Measurements from ENCODE around the gene GOLGA6L26. TPM values are rescaled to one million over a fixed set of nuclear protein-coding genes. Genes with fewer than 3 reads are reported as not detected.
A peak's percentile ranks its signal among the peaks of the same experiment; 100 is the strongest.
"Not testable (repeated sequence)": the region's sequence is repeated elsewhere in the genome, so short reads cannot be mapped to it uniquely, and the experiment has no call there.

The GOLGA6L26 gene, protein sequence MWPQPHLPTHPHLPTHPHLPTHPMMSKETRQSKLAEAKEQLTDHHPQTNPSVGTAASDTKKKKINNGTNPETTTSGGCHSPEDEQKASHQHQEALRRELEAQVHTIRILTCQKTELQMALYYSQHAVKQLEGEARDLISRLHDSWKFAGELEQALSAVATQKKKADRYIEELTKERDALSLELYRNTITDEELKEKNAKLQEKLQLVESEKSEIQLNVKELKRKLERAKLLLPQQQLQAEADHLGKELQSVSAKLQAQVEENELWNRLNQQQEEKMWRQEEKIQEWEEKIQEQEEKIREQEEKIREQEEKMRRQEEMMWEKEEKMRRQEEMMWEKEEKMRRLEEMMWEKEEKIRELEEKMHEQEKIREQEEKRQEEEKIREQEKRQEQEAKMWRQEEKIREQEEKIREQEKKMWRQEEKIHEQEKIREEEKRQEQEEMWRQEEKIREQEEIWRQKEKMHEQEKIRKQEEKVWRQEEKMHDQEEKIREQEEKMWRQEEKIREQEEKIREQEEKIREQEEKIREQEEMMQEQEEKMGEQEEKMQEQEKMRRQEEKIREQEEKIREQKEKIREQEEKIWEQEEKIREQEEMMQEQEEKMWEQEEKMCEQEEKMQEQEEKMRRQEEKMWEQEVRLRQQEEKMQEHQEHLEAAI
- not detected for total RNA-seq

GRCh38 chr15:23334096-23334495, at the start of gene GOLGA6L26:
TSS of gene GOLGA6L26 (minus strand) at chr15:23334196. CDS start at chr15:23334135, 61 bp downstream.
- H3K36me3 ChIP-seq; DNase-seq; H3K9me3 ChIP-seq; H3K27me3 ChIP-seq; intact Hi-C loops (cut with DNase I); H3K4me1 ChIP-seq; H3K4me3 ChIP-seq (replicated peaks in 1 of 3); H3K27ac ChIP-seq: not testable (repeated sequence)
- no CpG with 5 or more reads among the region's 7 CpGs for WGBS, 2 donors

DNA sequence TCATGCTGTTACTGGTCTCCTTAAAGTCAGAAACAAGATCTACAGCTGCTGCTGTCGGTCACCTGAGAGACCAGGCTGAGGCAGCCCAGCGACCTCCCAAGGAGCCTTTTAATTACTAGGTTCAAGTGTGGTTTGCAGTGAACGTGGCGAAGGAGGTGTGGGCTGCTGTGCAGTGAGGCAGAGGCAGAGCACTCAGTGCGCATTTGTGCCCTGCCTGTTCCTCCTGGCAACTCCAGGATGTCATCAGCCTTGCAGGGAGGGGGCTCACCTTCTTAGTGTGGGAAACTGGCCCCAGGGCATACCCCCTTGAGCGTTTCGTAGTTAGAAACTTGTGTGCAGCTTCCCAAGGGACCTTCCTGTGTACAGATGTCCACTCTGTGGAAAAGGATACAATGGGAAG, 47.2 kb upstream of the GOLGA6L26 start:
- H3K9me3 ChIP-seq; intact Hi-C loops (cut with DNase I); H3K4me1 ChIP-seq; H3K27me3 ChIP-seq; H3K4me3 ChIP-seq (replicated peaks in 1 of 3); H3K27ac ChIP-seq; H3K36me3 ChIP-seq: not testable (repeated sequence)
- peak in 1 of 2 donors; percentile 19 for DNase-seq
- 33 to 43% methylated on average over 7 of the region's 7 CpGs for WGBS, 2 donors

GRCh38 chr15:23380700-23381099, 46.7 kb upstream of the GOLGA6L26 start:
- H3K4me3 ChIP-seq (replicated peaks in 1 of 3); H3K27ac ChIP-seq; H3K27me3 ChIP-seq; intact Hi-C loops (cut with DNase I); H3K36me3 ChIP-seq; DNase-seq; H3K9me3 ChIP-seq; H3K4me1 ChIP-seq: not testable (repeated sequence)
- 56 to 67% methylated on average over 4 of the region's 4 CpGs for WGBS, 2 donors

DNA sequence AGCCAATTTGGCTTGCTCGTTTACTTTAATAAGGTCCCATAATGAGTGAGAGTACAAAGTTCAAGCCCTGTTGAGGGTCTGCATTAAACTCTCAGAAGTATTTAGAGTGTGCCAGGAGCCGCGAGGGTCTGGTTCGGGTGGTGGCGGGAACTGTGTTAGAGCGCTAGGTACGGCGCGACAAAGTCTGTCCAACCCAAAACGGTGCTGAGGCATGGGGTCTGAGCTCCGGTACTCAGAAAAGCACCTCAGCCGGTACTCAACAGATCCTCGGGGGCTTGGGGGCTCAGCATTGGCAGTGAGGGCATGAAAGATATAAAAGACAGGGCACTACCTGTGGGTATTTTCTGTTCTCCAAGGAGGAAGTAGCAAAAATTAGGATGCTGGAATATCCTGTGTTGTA, 45.0 kb upstream of the GOLGA6L26 start:
- H3K27me3 ChIP-seq; intact Hi-C loops (cut with DNase I); H3K4me1 ChIP-seq; H3K9me3 ChIP-seq; H3K4me3 ChIP-seq (replicated peaks in 1 of 3); H3K36me3 ChIP-seq; DNase-seq; H3K27ac ChIP-seq: not testable (repeated sequence)
- 92% methylated on average over 13 of the region's 13 CpGs for WGBS, 2 donors

DNA sequence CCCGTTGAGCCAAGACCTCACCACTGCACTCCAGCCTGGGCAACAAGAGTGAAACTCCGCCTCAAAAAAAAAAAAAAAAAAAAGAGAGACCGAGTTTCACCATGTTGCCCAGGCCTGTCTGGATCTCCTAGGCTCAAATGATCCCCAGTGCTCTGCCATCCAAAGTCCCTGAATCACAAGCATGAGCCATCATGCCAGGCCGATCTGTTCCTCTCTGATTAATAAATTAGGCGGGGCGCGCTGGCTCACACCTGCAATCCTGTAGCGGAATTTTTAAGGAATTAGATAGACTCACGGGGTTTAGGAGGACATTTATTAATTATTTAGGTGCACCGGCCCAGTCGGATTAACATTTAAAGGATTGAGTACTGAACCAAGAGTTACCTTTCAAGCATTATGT, 40.2 kb upstream of the GOLGA6L26 start:
- H3K9me3 ChIP-seq; H3K27me3 ChIP-seq; intact Hi-C loops (cut with DNase I); H3K36me3 ChIP-seq; H3K4me3 ChIP-seq (replicated peaks in 1 of 3); H3K4me1 ChIP-seq; DNase-seq; H3K27ac ChIP-seq: not testable (repeated sequence)
- 90 to 91% methylated on average over 11 of the region's 11 CpGs for WGBS, 2 donors

- H3K36me3 ChIP-seq; H3K27me3 ChIP-seq; H3K9me3 ChIP-seq; H3K27ac ChIP-seq; H3K4me1 ChIP-seq; intact Hi-C loops (cut with DNase I); H3K4me3 ChIP-seq (replicated peaks in 1 of 3); DNase-seq: not testable (repeated sequence)
- WGBS, 2 donors = 95% methylated on average over 40 of the region's 40 CpGs
These were observed 39.0 kb upstream of the GOLGA6L26 start for GRCh38 chr15:23372891-23373600.

GRCh38 chr15:23372284-23372683, 38.3 kb upstream of the GOLGA6L26 start:
- Histone ChIP-seq H3K9me3 (no peaks in the 10 kb centered on the region), H3K36me3 (no peaks in the 10 kb centered on the region), H3K27me3 (no peaks in the 10 kb centered on the region), H3K4me1 (no peaks in the 10 kb centered on the region), H3K4me3 (replicated peaks in 1 of 3) (no peak overlapping the region), H3K27ac (no peak overlapping the region)
- TF ChIP-seq POLR2A (IDR thresholded peaks at IDR 0.05) = no peak
- TF ChIP-seq, protein P1, sequence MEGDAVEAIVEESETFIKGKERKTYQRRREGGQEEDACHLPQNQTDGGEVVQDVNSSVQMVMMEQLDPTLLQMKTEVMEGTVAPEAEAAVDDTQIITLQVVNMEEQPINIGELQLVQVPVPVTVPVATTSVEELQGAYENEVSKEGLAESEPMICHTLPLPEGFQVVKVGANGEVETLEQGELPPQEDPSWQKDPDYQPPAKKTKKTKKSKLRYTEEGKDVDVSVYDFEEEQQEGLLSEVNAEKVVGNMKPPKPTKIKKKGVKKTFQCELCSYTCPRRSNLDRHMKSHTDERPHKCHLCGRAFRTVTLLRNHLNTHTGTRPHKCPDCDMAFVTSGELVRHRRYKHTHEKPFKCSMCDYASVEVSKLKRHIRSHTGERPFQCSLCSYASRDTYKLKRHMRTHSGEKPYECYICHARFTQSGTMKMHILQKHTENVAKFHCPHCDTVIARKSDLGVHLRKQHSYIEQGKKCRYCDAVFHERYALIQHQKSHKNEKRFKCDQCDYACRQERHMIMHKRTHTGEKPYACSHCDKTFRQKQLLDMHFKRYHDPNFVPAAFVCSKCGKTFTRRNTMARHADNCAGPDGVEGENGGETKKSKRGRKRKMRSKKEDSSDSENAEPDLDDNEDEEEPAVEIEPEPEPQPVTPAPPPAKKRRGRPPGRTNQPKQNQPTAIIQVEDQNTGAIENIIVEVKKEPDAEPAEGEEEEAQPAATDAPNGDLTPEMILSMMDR (IDR thresholded peaks at IDR 0.05) = no peak
- 86 to 91% methylated on average over 15 of the region's 15 CpGs for WGBS, 2 donors
- intact Hi-C loops (cut with DNase I) = no loop called here
- DNase-seq = no peak

DNA sequence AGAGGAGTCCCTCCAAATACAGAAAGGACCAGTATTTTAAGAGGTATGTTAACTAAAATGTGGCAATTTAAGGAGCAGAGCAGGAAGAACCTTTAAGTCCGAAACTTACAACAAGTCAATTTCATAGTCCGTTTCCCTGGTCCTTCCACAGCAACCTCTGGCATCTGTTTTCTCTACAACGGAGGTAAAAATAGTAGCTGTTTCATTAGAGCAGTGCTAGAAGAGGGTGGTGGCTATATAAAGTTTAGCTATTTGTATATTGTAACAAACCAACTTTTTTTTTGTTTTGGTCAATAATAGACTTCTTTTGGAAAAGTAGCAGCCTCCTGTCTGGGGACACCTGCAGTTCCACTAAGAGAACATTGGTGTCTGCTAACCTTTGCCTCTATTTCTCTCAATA, 37.9 kb upstream of the GOLGA6L26 start:
- intact Hi-C loops (cut with DNase I); H3K27ac ChIP-seq: not testable (repeated sequence)
- WGBS, 2 donors = 73% methylated on average over 3 of the region's 3 CpGs

DNA sequence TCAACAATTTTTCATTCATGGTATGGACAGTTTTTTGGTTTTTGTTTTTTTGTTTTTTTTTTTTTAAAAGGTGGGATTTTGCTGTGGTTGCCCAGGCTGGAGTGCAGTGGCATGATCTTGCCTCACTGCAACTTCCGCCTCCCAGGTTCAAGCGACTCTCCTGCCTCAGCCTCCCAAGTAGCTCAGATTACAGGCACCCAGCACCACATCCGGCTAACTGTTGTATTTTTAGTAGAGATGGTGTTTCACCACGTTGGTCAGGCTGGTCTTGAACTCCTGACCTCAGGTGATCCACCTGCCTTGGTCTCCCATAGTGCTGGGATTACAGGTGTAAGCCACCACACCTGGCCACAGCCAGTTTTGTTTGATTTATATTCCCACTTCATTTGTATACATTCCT, 37.1 kb upstream of the GOLGA6L26 start:
- whole genome bisulfite sequencing, 2 donors = 77 to 85% methylated on average over 4 of the region's 4 CpGs
- H3K36me3 ChIP-seq; H3K9me3 ChIP-seq; H3K27ac ChIP-seq; H3K4me1 ChIP-seq; H3K4me3 ChIP-seq (replicated peaks in 1 of 3); intact Hi-C loops (cut with DNase I); DNase-seq; H3K27me3 ChIP-seq: not testable (repeated sequence)

More for the DNA sequence above, 37.9 kb upstream of the GOLGA6L26 start:
- not testable (repeated sequence) for H3K4me3 ChIP-seq (replicated peaks in 1 of 3); H3K9me3 ChIP-seq; DNase-seq; H3K36me3 ChIP-seq; H3K4me1 ChIP-seq; H3K27me3 ChIP-seq
